Fibroblast of lung (primary cell): Measurements from ENCODE around the gene IRF9.
A peak's percentile ranks its signal among the peaks of the same experiment; 100 is the strongest.

Experiments used
- EZH2 ChIP-seq: IDR thresholded peaks from 2 replicates; pipeline ENCODE4 v1.5.1; 2012; ENCODE audit warnings: low read length, control low read depth, mild to moderate bottlenecking; ENCODE audit errors: missing control alignments
- TF ChIP-seq, protein P1 (sequence below), 2 donors: IDR thresholded peaks in 1 of 2; conservative IDR thresholded peaks in 1 of 2; 1 replicate in 1 of 2; 2 replicates in 1 of 2; pipeline ENCODE4 v1.5.1; 2011 to 2012; ENCODE audit warnings: low read length in 2 of 2, control low read depth in 1 of 2, inconsistent platforms in 1 of 2, low read depth in 1 of 2, mild to moderate bottlenecking in 1 of 2

DNA sequence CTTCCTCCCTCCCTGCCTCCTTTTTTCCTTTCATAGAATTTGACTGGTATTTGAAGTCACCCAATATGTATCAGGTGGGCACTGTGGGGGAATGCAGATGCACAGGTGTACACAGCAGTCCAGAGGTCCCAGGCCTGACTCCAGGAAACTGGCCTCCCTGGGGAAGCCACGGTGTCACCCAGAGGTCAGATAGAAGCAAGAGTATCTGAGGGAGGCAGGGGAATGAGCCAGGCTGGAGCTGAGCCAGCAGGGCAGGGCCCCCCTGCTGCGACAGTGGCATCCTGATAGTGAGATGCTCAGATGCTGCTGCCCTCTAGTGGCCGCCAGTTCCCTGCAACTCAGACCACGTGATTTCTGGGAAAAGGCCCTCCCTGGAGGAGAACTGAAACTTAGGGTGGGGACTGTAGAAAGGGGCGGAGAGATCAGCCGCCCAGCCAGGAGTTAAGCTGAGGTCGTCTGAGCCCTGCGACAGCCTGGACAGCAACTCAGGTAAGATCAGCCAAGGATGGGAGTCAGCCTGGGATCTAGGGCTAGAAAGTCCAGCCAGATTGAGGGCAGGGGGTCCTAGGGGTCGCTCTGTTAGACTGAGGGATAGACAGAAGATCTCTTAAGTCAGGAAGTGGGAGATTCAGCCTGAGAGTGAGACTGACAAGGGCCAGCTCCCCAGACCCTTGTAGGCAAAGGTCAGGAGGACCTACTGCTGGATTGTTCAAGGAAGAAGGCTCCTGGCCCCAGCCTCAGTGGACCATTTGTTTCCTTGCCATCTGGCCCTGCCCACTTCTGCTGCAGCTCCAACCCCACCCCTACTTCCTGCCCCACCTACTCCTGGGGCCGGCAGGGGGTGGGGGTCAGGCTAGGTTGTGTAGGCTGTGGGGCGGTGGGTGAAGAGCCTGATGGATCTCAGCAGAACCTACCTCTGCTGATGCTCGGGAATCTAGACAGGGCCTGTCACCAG is at the start of gene IRF9:
- TF ChIP-seq, protein P1, sequence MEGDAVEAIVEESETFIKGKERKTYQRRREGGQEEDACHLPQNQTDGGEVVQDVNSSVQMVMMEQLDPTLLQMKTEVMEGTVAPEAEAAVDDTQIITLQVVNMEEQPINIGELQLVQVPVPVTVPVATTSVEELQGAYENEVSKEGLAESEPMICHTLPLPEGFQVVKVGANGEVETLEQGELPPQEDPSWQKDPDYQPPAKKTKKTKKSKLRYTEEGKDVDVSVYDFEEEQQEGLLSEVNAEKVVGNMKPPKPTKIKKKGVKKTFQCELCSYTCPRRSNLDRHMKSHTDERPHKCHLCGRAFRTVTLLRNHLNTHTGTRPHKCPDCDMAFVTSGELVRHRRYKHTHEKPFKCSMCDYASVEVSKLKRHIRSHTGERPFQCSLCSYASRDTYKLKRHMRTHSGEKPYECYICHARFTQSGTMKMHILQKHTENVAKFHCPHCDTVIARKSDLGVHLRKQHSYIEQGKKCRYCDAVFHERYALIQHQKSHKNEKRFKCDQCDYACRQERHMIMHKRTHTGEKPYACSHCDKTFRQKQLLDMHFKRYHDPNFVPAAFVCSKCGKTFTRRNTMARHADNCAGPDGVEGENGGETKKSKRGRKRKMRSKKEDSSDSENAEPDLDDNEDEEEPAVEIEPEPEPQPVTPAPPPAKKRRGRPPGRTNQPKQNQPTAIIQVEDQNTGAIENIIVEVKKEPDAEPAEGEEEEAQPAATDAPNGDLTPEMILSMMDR (conservative IDR thresholded peaks at IDR 0.05 in 1 of 2, IDR thresholded peaks at IDR 0.05 in 1 of 2; ENCODE audit: low read depth in 1 of 2, low read length in 2 of 2) = peak; percentile 75 to 94
- TF ChIP-seq EZH2 = no peak
